Right renal pelvis (tissue), 4 donors: ENCODE measurements around the gene PHTF2. TPM values are rescaled to one million over a fixed set of nuclear protein-coding genes. Genes with fewer than 3 reads are reported as not detected.
A peak's percentile ranks its signal among the peaks of the same experiment; 100 is the strongest.

Source experiments
- DNase-seq, 4 donors: peaks; one replicate each; pipeline ENCODE4 v3.0.0-alpha.2; 2013; ENCODE audit warnings: low read depth in 4 of 4, low spot score in 3 of 4, missing footprints in 1 of 4
- polyA plus RNA-seq, 4 donors: library from polyadenylated mRNA; unstranded; fragments of 120-200 nt; gene quantifications; one replicate each; pipeline ENCODE4 v1.2.1, GENCODE V29; 2013; ENCODE audit not compliant: insufficient read length in 4 of 4

PHTF2 gene
- polyA plus RNA-seq, 4 donors = 21.4 to 29.4 (median 25.3) TPM

DNA sequence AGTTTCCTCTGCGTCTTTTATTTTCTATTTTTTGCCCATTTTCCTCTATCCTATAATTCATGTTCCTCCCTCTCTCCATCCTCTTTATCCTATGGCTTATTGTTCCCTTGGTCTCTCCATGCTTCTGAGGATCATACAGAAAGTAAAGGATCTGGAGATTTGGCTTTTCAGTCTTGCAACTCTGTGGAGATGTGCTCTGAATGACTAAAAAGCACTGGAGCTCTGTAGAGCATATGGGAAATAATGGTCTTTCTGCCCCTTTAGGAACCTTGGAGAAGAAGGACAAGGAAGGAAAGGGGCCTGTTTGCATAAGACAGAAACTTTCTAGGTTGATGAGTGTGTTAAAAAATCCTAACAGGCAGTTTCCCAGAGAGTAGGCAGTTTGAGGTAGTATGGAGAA is 120.1 kb downstream of the PHTF2 start:
- no peak for DNase-seq

GRCh38 chr7:77923419-77923818 is 124.8 kb downstream of the PHTF2 start:
- no peak for DNase-seq

DNA sequence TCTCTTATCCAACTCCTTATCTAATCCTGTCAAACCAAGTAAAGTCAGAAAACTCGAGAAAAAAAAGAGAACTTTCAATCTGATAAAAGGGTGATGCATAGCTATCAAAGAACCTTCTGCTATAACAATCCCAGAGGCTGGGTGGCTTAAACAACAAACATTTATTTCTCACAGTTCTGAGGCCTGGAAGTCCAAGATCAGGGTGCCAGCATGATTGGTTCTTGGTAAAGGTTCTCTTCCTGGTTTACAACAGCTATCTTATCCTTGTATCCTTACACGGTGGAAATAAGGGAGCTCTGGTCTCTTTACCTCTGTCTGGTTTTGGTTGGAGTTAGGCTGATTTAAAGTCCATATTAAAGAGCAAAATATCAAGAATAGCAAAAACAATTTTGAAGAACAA is 131.9 kb downstream of the PHTF2 start:
- no peak for DNase-seq

- DNase-seq = no peak
Measured at GRCh38 chr7:77931841-77932240, 133.3 kb downstream of the PHTF2 start.

DNA sequence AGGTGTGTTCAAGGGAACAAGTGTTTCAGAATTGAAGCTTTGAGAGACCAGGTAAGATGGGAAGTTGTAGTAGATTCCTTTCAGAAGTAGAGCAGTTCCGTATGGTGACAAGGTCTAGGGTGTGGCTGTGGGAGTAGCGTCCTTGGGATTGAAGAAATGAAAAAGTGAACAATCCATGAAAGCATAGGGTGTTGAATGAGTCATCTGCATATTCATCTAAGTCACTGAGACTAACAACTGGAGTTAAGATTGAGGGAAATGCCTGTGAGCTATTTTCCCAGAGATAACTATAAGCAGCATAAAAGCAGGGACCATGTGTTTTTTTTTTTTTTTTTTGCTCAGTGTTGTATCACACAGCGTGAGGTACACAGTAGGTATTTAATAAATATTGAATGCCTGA is 134.8 kb downstream of the PHTF2 start:
- no peak for DNase-seq

GRCh38 chr7:77935652-77936348 is 137.2 kb downstream of the PHTF2 start:
- no peak for DNase-seq

GRCh38 chr7:77940647-77941046 is 142.1 kb downstream of the PHTF2 start:
- peak in 1 of 4 donors; percentile 7 for DNase-seq

GRCh38 chr7:77942431-77942830 is 143.9 kb downstream of the PHTF2 start:
- no peak for DNase-seq

DNA sequence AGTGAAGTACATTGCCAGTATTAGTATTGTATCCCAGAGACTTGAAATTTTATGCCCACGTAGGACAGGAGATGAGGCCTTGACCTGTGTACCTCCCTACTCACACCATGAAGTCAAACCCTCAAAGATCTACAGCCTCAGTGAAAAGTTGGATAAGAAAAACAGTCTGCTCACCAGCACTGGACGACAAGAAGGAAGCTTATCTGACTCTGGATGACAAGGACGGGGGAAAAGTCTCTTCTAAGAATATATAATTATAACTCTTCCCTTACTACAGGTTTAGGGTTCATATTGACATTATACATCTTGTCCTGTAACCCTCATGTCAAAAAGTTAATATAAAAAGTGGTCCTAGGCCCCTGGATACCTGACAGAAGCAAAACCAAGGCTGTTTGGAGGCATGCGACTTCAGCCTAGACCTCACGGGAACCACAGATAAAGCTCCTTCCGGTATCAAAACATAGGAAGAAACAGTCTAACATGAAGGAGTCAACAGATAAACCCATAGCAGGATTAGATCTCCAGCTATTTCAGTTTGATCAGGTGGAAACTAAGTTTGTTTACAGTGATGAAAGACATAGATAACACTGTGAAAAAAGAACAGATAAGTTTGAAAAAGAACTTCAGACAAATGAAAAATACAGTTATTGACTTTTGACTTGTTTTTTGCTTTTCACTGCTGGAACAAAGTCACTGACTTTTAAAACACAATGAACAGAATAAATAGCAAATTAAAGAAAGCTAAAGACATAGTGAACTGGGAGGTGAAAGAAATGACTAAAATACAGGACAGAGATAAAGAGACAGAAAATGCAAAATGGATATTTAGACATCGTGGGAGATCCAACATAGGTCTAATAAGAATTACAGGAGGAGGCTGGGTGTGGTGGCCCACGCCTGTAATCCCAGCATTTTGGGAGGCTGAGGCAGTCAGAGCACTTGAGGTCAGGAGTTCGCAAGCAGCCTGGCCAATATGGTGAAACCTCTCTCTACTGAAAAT is 145.9 kb downstream of the PHTF2 start:
- DNase-seq = no peak

DNA sequence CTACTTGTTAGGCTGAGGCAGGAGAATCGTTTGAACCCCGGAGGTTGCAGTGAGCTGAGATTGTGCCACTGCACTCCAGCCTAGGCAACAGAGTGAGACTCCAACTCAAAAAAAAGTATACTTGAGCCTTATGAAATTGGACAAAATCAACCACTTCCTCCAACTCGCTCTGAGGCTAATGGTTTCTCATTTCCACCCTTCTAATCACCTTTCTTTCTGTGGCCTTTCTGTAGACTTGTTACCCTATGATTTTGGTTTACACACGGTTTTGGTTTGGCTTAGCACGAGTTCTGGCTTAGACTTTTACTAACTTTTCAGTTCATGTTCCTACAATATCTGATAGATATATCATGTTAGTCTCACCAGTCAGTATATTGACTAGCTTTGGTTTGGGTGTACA is 152.0 kb downstream of the PHTF2 start:
- DNase-seq = no peak

DNA sequence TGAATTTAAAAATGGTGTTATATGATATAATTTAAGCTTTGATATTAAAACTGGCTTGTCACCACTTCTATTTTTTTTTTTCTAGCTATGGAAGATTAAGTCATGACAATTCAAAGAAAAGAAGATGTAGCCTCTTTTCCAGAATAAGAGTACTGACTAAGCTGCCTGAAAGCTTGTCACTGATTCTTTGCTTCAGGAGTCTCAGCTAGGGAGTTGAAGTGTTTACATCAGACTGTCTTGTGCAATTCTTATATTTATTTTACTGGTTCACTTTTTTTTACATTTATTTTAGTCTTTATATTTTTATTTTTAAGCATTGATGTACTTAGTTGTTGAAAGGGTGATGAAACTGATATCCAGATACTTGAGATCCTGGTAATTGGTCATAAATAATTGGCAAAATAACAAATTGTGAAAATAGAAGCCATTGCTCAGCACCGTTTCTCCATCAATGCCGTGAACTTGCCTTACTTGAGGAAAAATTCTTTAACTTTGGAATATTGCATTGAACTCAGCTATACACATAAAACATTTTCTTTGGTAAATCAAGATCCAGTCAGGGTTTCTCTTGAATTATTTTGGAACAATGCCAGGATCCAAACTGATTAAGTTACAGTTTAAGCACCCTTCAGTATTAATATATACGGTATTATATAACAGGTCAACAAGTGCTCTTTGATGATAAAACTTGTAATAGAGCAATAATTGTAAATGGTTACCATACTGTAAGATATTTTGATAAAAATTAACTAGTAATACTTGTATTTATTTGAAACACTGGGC is 156.4 kb downstream of the PHTF2 start:
- DNase-seq = no peak

GRCh38 chr7:77958436-77958835 is 159.9 kb downstream of the PHTF2 start:
- DNase-seq = no peak

- no peak for DNase-seq
Measured at GRCh38 chr7:77959080-77959479, 160.5 kb downstream of the PHTF2 start.

DNA sequence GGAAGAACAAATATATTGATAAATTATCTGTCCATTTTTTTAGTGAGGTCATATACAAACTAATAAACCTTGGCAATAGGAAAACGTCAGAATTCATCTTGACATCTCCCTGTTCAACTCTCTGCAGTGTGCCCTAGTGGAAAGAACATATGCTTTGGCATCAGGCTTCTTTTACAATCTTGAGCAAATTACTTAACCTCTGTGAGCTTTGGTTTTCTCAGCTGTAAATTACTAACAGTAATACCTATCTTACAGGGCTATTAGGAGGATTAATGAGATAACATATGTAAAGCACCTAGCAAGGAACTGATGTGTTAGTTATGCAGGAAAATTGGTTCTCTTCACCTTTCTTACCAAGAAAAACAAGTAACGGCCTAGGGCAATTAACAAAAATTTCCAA is 161.8 kb downstream of the PHTF2 start:
- DNase-seq = no peak

DNA sequence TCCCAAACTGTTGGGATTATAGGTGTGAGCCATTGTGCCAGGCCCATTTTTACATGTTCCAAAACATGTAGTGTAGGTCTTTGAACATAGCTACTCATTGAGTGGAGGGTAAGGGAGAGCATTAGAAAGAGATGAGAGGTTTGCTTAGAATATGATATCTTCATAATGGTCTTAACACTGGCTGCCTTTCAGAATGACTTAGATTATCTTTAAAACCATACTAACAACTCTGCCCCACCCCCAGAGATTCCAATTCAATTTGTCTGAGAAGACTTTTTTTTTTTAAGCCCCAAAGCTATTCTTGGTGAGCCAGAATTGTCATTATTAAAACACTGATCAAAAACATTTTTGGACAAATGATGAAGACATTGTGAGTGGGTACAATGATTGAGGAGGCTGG is 168.9 kb downstream of the PHTF2 start:
- no peak for DNase-seq

DNA sequence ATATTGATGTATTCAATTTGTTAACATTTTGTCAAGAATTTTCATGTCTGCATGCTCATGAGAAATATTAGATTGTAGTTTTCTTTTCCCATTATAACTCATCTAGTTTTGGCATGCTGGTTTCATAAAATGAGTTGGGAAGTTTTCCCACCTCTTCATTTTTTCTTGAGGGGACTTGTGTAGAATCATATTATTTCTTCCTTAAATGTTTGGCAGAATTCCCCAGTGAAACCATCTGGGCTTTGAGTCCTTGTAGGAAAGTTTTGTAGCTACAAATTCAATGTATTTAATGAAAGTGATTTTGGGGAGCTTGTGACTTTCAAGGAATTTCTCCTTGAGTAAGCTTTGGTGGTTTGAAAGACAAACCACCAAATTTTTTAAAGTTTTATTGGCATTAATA is 173.2 kb downstream of the PHTF2 start:
- no peak for DNase-seq

- DNase-seq = no peak
Measured at GRCh38 chr7:77975672-77976480, 177.3 kb downstream of the PHTF2 start.

- no peak for DNase-seq
Measured at GRCh38 chr7:77979219-77979618, 180.6 kb downstream of the PHTF2 start.

DNA sequence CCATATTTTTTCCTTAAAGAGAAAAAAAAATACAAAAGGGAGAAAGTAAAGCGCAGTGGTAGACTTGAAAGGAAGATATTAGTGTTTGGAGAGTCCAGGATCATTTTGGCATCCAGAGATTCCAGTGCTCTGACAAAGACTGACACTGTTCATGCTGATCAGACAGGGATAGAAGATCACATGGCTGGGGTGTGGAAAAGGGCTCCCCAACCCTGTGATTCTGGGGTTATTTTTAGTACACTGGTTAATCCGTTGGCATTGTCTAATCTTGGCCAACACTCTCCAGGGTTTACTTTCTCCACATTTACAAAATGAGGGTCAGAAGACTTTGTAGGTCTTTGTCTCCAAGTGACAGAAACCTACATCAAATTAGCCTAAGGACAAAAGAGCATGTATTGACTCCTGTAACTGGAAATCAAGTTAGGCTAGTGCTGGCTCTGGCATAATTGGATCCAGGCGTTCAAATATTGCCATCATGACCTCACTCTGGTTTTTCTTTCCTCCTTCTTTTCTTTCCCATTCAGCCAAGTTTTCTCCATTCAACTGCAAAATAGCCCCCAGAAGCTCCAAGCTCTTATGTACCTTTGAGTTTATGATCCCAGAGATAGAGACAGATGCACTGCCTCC is 181.6 kb downstream of the PHTF2 start:
- DNase-seq = no peak
